Measurements from ENCODE around the gene PLA2G7.

PLA2G7 gene

GRCh38 chr6:46674410-46674809 is 60.8 kb downstream of the PLA2G7 start:
- no peaks in the 10 kb centered on the region for H4K20me1 ChIP-seq (ENCODE audit: insufficient read depth)
- H3K27ac ChIP-seq = no peak overlapping the region
- no peaks in the 10 kb centered on the region for H3K27me3 ChIP-seq (ENCODE audit: insufficient read depth, low read depth)
- no peak overlapping the region for H2AFZ ChIP-seq (ENCODE audit: low read depth)
- no peak overlapping the region for H3K9ac ChIP-seq
- H3K79me2 ChIP-seq (ENCODE audit: insufficient read depth, low read depth) = no peaks in the 10 kb centered on the region
- no peaks in the 10 kb centered on the region for H3K4me1 ChIP-seq (ENCODE audit: low read depth, poor library complexity, severe bottlenecking)
- TF ChIP-seq CTCF (conservative IDR thresholded peaks at IDR 0.05; ENCODE audit: low read depth, low read length) = no peak
- H3K36me3 ChIP-seq (ENCODE audit: insufficient read depth) = no peaks in the 10 kb centered on the region
- H3K4me3 ChIP-seq (IDR thresholded peaks at IDR 0.05; ENCODE audit: insufficient read depth, low read depth, low read length) = no peak overlapping the region
- H3K4me2 ChIP-seq = no peak overlapping the region

- H2AFZ ChIP-seq (ENCODE audit: low read depth) = no peak overlapping the region
- no peaks in the 10 kb centered on the region for H4K20me1 ChIP-seq (ENCODE audit: insufficient read depth)
- H3K4me2 ChIP-seq = no peak overlapping the region
- H3K27me3 ChIP-seq (ENCODE audit: insufficient read depth, low read depth) = no peaks in the 10 kb centered on the region
- H3K9ac ChIP-seq = no peak overlapping the region
- H3K4me3 ChIP-seq (IDR thresholded peaks at IDR 0.05; ENCODE audit: insufficient read depth, low read depth, low read length) = no peak overlapping the region
- H3K36me3 ChIP-seq (ENCODE audit: insufficient read depth) = no peaks in the 10 kb centered on the region
- TF ChIP-seq CTCF (conservative IDR thresholded peaks at IDR 0.05; ENCODE audit: low read depth, low read length) = no peak
- no peaks in the 10 kb centered on the region for H3K4me1 ChIP-seq (ENCODE audit: low read depth, poor library complexity, severe bottlenecking)
- no peak overlapping the region for H3K27ac ChIP-seq
- H3K79me2 ChIP-seq (ENCODE audit: insufficient read depth, low read depth) = no peaks in the 10 kb centered on the region
Observed at GRCh38 chr6:46667377-46667776, 67.8 kb downstream of the PLA2G7 start.

- no peak for TF ChIP-seq CTCF (conservative IDR thresholded peaks at IDR 0.05; ENCODE audit: low read depth, low read length)
Observed at GRCh38 chr6:46661483-46661882, 73.7 kb downstream of the PLA2G7 start.

GRCh38 chr6:46657642-46658041 is 77.5 kb downstream of the PLA2G7 start:
- no peak for TF ChIP-seq CTCF (conservative IDR thresholded peaks at IDR 0.05; ENCODE audit: low read depth, low read length)
- Histone ChIP-seq H3K27me3 (ENCODE audit: insufficient read depth, low read depth) (no peaks in the 10 kb centered on the region), H3K4me2 (no peak overlapping the region), H3K4me3 (IDR thresholded peaks at IDR 0.05; ENCODE audit: insufficient read depth, low read depth, low read length) (no peak overlapping the region), H2AFZ (ENCODE audit: low read depth) (no peak overlapping the region), H3K79me2 (ENCODE audit: insufficient read depth, low read depth) (no peaks in the 10 kb centered on the region), H3K27ac (no peak overlapping the region), H3K36me3 (ENCODE audit: insufficient read depth) (no peaks in the 10 kb centered on the region), H3K9ac (no peak overlapping the region), H4K20me1 (ENCODE audit: insufficient read depth) (no peaks in the 10 kb centered on the region), H3K4me1 (ENCODE audit: low read depth, poor library complexity, severe bottlenecking) (no peaks in the 10 kb centered on the region)

More at GRCh38 chr6:46661483-46661882, 73.7 kb downstream of the PLA2G7 start:
- H3K4me2 ChIP-seq = no peak overlapping the region
- H3K79me2 ChIP-seq (ENCODE audit: insufficient read depth, low read depth) = no peaks in the 10 kb centered on the region
- H3K27ac ChIP-seq = no peak overlapping the region
- no peaks in the 10 kb centered on the region for H3K4me1 ChIP-seq (ENCODE audit: low read depth, poor library complexity, severe bottlenecking)
- H4K20me1 ChIP-seq (ENCODE audit: insufficient read depth) = no peaks in the 10 kb centered on the region
- no peak overlapping the region for H3K4me3 ChIP-seq (IDR thresholded peaks at IDR 0.05; ENCODE audit: insufficient read depth, low read depth, low read length)
- no peak overlapping the region for H2AFZ ChIP-seq (ENCODE audit: low read depth)
- H3K9ac ChIP-seq = no peak overlapping the region
- H3K27me3 ChIP-seq (ENCODE audit: insufficient read depth, low read depth) = no peaks in the 10 kb centered on the region
- no peaks in the 10 kb centered on the region for H3K36me3 ChIP-seq (ENCODE audit: insufficient read depth)
